T47D (cell line): ENCODE data around the gene TRIM50.
"Not testable (repeated sequence)": the region's sequence is repeated elsewhere in the genome, so short reads cannot be mapped to it uniquely, and the experiment has no call there.

Experiments
- DNase-seq, 2 experiments: peaks; one replicate each; pipeline versions ENCODE4 v3.0.0 to v3.0.0-alpha.2; 2011 to 2012; ENCODE audit warnings: low read depth in 1 of 2, low spot score in 1 of 2
- JUND ChIP-seq: IDR thresholded peaks from 2 replicates; pipeline ENCODE4 v1.6.1; 2012; ENCODE audit warnings: low read depth
- in situ Hi-C: cut with HindIII; loops from 2 replicates; pipeline ENCODE4 v1.10.0; 2016; ENCODE audit warnings: low sequenced_read_pairs, low pct_unique_long_range_greater_than_20kb

TRIM50 gene

DNA sequence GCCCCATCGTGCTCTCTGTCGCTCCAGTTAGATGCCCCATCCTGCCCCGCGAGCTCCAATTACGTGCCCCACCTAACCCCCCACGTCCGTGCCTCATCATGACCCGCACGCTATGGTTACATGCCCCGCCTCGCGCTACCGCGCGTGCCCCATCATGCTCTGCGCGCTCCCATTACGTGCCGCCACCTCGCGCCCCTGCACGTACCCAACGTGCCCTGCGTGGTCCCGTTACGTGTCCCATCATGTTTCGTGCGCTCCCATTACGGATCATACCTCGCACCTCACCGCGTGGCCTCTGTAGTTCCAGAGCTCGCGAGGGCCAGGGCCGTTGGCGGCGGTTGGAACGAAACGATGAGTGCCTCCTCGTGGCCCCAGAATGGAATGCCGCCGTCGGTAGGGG is at the start of gene TRIM50, which contains the start of gene FKBP6:
TRIM50 (minus strand) TSS at position 161 of the 400 bp plus-strand sequence. CDS start 3,295 bp downstream, outside the sequence.
FKBP6 (plus strand) TSS at position 240 of the 400 bp plus-strand sequence. CDS start 268 bp downstream, outside the sequence.
- DNase-seq, in situ Hi-C loops: not testable (repeated sequence)

DNA sequence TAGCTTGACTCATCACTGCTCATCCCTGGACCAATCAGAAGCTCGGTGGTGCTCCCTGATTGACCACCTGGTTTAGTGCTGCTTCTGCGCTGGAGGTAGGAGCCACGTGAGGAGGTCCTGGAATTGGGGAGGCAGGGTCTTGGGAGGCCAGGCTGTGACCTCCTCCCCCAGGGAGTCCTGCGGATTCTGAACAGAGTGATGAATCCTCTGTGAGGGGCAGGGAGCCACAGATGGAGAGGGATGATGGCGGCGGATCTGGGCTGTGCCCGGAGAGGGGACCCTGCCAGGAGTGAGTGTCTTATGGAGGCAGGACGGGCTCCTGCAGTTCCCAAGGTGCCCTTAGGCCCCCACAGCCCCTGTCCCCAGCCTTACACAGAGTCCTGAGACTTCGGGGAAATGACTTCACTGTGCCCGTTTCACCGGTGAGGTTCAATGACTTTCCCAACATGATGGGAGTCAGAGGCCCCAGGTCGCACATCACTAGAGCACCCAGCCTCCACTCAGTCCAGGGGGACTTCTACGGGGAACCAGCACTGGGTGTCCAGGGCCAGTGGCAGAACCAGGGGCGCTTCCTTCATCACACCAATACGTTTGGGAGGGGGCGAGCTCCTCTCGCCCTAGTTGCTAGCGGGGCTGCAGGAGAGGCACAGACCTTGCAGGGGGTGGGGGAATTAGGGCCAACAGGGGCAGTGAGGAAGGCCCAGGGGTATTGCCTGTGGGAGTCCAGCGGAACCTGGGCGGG is 49.0 kb upstream of the TRIM50 start:
- DNase-seq: no peak
- TF ChIP-seq JUND: no peak
- in situ Hi-C loops: no loop called here

DNA sequence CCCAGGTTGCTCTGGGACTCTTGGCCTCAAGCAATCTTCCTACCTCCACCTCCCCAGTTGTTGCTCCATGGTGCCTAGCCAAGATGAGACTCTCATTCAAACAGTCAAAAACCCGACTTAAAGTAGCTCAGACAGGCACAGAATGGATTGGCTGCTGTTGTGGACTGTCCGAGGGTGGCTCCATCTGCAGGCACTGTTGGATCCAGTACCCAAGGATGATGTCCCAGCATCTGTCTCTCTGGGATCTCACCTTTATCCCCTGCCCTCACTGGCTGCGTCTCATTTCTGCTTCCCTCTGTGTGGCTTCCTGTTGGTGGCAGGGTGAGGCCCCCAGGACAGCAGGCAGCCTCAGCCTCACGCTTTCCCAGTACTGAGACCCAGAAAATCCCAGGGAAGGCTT is 48.4 kb upstream of the TRIM50 start:
- DNase-seq, in situ Hi-C loops: not testable (repeated sequence)

DNA sequence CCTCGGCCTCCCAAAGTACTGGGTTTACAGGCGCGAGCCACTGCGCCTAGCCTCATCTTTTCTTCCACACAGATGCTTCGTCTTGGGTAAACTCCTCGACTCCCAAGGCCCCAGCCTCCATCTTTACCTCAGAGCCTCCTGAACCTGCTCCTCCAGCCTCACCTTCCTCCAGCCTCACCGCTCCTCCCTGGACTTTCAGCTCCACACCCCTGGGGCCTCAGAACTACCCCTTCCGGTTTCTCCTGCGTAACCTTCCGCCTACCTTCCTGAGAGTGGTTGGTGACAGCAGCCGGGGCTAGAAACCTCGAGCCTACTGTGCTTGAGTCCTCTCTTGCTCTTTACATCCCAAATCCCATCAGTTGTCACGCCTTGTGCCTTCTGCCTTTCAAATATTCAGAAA is 45.9 kb upstream of the TRIM50 start:
- in situ Hi-C loops: no loop called here
- no peak for TF ChIP-seq JUND
- DNase-seq: peak in 1 of 2 experiments; percentile 58

DNA sequence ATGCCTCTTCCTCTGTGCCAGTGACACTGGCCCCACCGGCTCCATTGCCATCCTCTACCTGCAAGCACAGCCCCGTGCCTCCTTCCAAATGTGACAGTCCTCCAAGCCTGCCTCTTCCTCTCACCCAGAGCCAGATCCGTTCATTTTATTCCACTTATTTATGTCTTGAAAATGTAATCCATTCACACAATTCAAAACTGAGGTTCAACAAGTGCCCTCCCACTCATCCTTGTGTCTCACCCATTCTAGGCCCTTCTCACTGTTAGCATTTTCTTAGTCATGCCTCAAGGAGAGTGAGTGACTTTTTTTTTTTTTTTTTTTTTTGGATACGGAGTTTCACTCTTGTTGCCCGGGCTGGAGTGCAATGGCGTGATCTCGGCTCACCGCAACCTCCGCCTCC is 41.7 kb upstream of the TRIM50 start:
- DNase-seq: no peak
- in situ Hi-C loops: no loop called here
- no peak for TF ChIP-seq JUND

DNA sequence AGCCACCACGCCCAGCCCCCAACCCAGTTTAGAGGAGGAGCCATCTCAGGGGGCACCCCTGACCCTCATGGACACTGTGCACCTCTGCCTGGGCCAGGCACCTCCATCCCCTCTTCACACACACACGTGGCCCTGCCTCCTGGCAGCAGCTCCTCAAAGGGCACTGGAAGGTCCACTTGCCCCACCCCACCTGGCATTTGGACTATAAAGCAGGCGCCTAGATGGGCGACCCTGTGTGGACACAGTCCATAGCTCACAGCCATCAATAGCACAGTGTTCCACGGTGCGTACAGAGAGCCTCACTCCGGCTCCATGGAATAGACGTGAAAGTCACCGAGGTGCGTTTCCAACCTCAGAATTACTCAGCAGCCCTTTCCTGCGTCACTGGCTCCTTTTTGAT is 41.1 kb upstream of the TRIM50 start:
- in situ Hi-C loops: no loop called here
- DNase-seq: no peak
- TF ChIP-seq JUND: no peak

DNA sequence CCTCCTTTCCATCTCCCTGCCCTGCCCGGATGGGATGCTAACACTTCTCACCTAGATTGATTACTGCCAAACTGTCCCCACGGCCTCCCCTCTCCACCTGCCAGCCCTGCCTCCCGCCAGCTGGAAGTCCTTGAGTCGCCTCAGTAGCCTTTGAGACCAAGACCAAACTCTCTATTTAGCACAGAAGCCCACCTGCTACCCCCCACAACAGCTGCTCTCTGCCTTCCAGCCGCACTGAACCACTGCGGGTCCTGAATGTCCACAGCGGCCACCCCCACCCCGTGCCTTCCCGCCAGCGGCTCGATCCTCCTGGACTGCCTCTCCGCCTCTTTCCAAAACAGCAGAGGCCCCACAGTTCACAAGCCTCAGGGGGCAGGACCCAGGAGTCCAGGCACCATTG is 39.1 kb upstream of the TRIM50 start:
- no peak for TF ChIP-seq JUND
- no peak for DNase-seq
- in situ Hi-C loops: no loop called here

- no peak for DNase-seq
- TF ChIP-seq JUND: no peak
- in situ Hi-C loops: no loop called here
Observed at GRCh38 chr7:73366127-73366526, 38.2 kb upstream of the TRIM50 start.

GRCh38 chr7:73364006-73364728 is 36.3 kb upstream of the TRIM50 start:
- DNase-seq: no peak
- in situ Hi-C loops: no loop called here
- TF ChIP-seq JUND: no peak

GRCh38 chr7:73363225-73364005 is 35.5 kb upstream of the TRIM50 start:
- no peak for TF ChIP-seq JUND
- in situ Hi-C loops: no loop called here
- DNase-seq: no peak

DNA sequence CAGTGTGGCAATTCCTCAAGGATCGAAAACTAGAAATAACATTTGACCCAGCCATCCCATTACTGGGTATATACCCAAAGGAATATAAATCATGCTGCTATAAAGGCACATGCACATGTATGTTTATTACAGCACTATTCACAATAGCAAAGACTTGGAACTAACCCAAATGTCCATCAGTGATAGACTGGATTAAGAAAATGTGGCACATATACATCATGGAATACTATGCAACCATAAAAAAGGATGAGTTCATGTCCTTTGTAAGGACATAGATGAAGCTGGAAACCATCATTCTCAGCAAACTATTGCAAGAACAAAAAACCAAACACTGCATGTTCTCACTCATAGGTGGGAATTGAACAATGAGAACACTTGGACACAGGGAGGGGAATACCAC is 32.7 kb upstream of the TRIM50 start:
- in situ Hi-C loops, DNase-seq: not testable (repeated sequence)

- no peak for TF ChIP-seq JUND
- in situ Hi-C loops: no loop called here
- DNase-seq: no peak
Observed at GRCh38 chr7:73359746-73360375, 32.0 kb upstream of the TRIM50 start.
